K562 (cell line): Measurements from ENCODE around the gene SIGLEC7. TPM values are rescaled to one million over a fixed set of nuclear protein-coding genes. Genes with fewer than 3 reads are reported as not detected.

Experiments used
- ATAC-seq: fragments of 200-7000 bp; cut with Tn5 transposase; 3 replicates; pipeline ENCODE4 v1.9.1; 2020; ENCODE audit warnings: moderate library complexity
- BruUV-seq: library from RNA; stranded (reverse); fragments of 400-500 nt; replicated peaks from 2 replicates; lab custom pipeline; 2021; lab: Mats Ljungman, UMichigan
- CTCF ChIA-PET: fragments of 300-600 bp; formaldehyde crosslinking; extraction: SDS; loops from one replicate; lab custom pipeline; 2021; ENCODE audit warnings: low intra/inter-chr PET ratio; lab: Yijun Ruan, JAX
- POLR2A ChIA-PET: fragments of 300-600, 350-650 bp; sonication (Branson Sonifier 250); formaldehyde crosslinking; extraction: SDS; loops from one replicate; lab custom pipeline; 2021; ENCODE audit warnings: antibody characterized with exemption, inconsistent platforms; lab: Yijun Ruan, JAX
- DNase-seq, 4 experiments: peaks; one replicate each; pipeline versions ENCODE4 v3.0.0 to v3.0.0-alpha.2; 2011 to 2018; ENCODE audit warnings: low spot score in 3 of 4, mixed read lengths in 3 of 4; ENCODE audit errors: extremely low read depth in 1 of 4
- FAIRE-seq: peaks from 2 replicates; lab custom pipeline; 2011; peaks lifted over from hg19 to GRCh38; lab: Jason Lieb, UNC
- H2AFZ ChIP-seq: 2 replicates; pipeline ENCODE4 v1.6.0; 2011; ENCODE audit warnings: low read depth, low read length, control low read depth, inconsistent platforms
- H3K27ac ChIP-seq: fragments of 200-600 bp; 3 replicates; pipeline ENCODE4 v1.8.0; 2011; ENCODE audit warnings: low read depth, mild to moderate bottlenecking, control low read depth, inconsistent platforms, low read length, moderate library complexity, mixed read lengths; ENCODE audit errors: extremely low read depth
- H3K27me3 ChIP-seq, 2 experiments: fragments of 300-600 bp in 1 of 2; 2 replicates in 1 of 2; 3 replicates in 1 of 2; pipeline versions ENCODE4 v1.6.0 to v1.8.0; 2011; ENCODE audit warnings: inconsistent platforms in 2 of 2, low read length in 2 of 2, mild to moderate bottlenecking in 1 of 2, mixed read lengths in 1 of 2, moderate library complexity in 1 of 2; ENCODE audit not compliant: control insufficient read depth in 2 of 2, insufficient read depth in 2 of 2
- H3K36me3 ChIP-seq: fragments of 300-600 bp; 3 replicates; pipeline ENCODE4 v1.8.0; 2011; ENCODE audit warnings: mild to moderate bottlenecking, low read length, inconsistent platforms; ENCODE audit not compliant: control insufficient read depth, insufficient read depth
- H3K4me1 ChIP-seq, 2 experiments: fragments of 200-600 bp in 1 of 2; replicated peaks in 1 of 2; 2 replicates in 1 of 2; 3 replicates in 1 of 2; pipeline versions ENCODE4 v1.5.1 to v1.8.0; 2011; ENCODE audit warnings: inconsistent platforms in 2 of 2, low read length in 2 of 2, mild to moderate bottlenecking in 1 of 2, mixed read lengths in 1 of 2, moderate library complexity in 1 of 2; ENCODE audit not compliant: control insufficient read depth in 2 of 2, insufficient read depth in 2 of 2
- H3K4me2 ChIP-seq: 2 replicates; pipeline ENCODE4 v1.6.1; 2011; ENCODE audit warnings: low read length, control low read depth, inconsistent platforms, mixed read lengths; ENCODE audit not compliant: insufficient read depth
- H3K4me3 ChIP-seq: fragments of 200-600 bp; sonication (generic), shearing (Covaris generic); 2 replicates; pipeline ENCODE4 v1.5.1; 2016; ENCODE audit warnings: control low read depth, inconsistent platforms
- H3K79me2 ChIP-seq: fragments of 200-600 bp; 3 replicates; pipeline ENCODE4 v1.8.0; 2011; ENCODE audit warnings: low read length, inconsistent platforms; ENCODE audit not compliant: control insufficient read depth, insufficient read depth
- H3K9ac ChIP-seq, 2 experiments: 2 replicates each; pipeline versions ENCODE4 v1.6.0 to v1.6.1; 2011; ENCODE audit warnings: low read depth in 2 of 2, low read length in 2 of 2, control low read depth in 1 of 2, inconsistent platforms in 1 of 2, mild to moderate bottlenecking in 1 of 2, mixed read lengths in 1 of 2; ENCODE audit not compliant: insufficient read depth in 1 of 2
- H3K9me1 ChIP-seq: one replicate; pipeline ENCODE4 v1.6.0; 2011; ENCODE audit warnings: inconsistent platforms, mild to moderate bottlenecking, low read length, moderate library complexity; ENCODE audit not compliant: control insufficient read depth, insufficient read depth
- H3K9me3 ChIP-seq: replicated peaks from 2 replicates; pipeline ENCODE4 v1.5.1; 2011; ENCODE audit warnings: low read depth, low read length, inconsistent platforms; ENCODE audit not compliant: control insufficient read depth, insufficient read depth
- H4K20me1 ChIP-seq: replicated peaks from 2 replicates; pipeline ENCODE4 v1.6.1; 2011; ENCODE audit warnings: low read length, inconsistent platforms, mixed read lengths; ENCODE audit not compliant: control insufficient read depth, insufficient read depth
- CHD1 ChIP-seq: fragments of 200-600 bp; sonication (generic); IDR thresholded peaks from one replicate; pipeline ENCODE4 v1.6.1; 2012; ENCODE audit warnings: mild to moderate bottlenecking, moderate library complexity, low read length, inconsistent platforms
- HEY1 ChIP-seq: fragments of 250-450 bp; sonication (Bioruptor Pico); IDR thresholded peaks from 2 replicates; pipeline ENCODE4 v1.5.0; 2020; ENCODE audit warnings: mild to moderate bottlenecking, moderate library complexity, borderline replicate concordance
- HNRNPUL1 ChIP-seq: fragments of 200-400 bp; formaldehyde crosslinking; IDR thresholded peaks from 2 replicates; pipeline ENCODE4 v1.6.1; 2017; ENCODE audit warnings: low read length
- MNT ChIP-seq, 2 experiments: fragments of 450-650 bp; conservative IDR thresholded peaks; 2 replicates each; pipeline ENCODE4 v1.6.1; 2017; ENCODE audit warnings: mild to moderate bottlenecking in 2 of 2, moderate library complexity in 2 of 2
- MTF1 ChIP-seq: fragments of 250-450 bp; sonication (Bioruptor Pico); IDR thresholded peaks from 2 replicates; pipeline ENCODE4 v1.9.0; 2021; ENCODE audit warnings: moderate library complexity, mild to moderate bottlenecking, inconsistent platforms, borderline replicate concordance
- NR2C1 ChIP-seq, 2 experiments: fragments of 450-650 bp; IDR thresholded peaks; 2 replicates each; pipeline ENCODE4 v1.6.1; 2017; ENCODE audit warnings: mild to moderate bottlenecking in 2 of 2, antibody characterized with exemption in 1 of 2, inconsistent platforms in 1 of 2, missing compliant biosample characterization in 1 of 2, missing genetic modification characterization in 1 of 2
- PCBP1 ChIP-seq: fragments of 200-400 bp; formaldehyde crosslinking; IDR thresholded peaks from 2 replicates; pipeline ENCODE4 v1.6.1; 2018; ENCODE audit warnings: mild to moderate bottlenecking, low read depth, low read length; ENCODE audit not compliant: poor library complexity, severe bottlenecking
- PHB ChIP-seq: fragments of 250-450 bp; sonication (Bioruptor Pico); IDR thresholded peaks from 2 replicates; pipeline ENCODE4 v1.5.0; 2021
- PHF20 ChIP-seq: fragments of 450-650 bp; IDR thresholded peaks from 2 replicates; pipeline ENCODE4 v1.6.1; 2018; ENCODE audit not compliant: partially characterized antibody
- RUNX1 ChIP-seq: sonication (generic); IDR thresholded peaks from 2 replicates; pipeline ENCODE4 v1.6.1; 2016; ENCODE audit warnings: antibody characterized with exemption, low read depth
- STAT5B ChIP-seq: fragments of 250-450 bp; sonication (Bioruptor Pico); IDR thresholded peaks from 2 replicates; pipeline ENCODE4 v1.8.0; 2021; ENCODE audit warnings: mild to moderate bottlenecking, inconsistent platforms
- YBX1 ChIP-seq: fragments of 450-650 bp; IDR thresholded peaks from 2 replicates; pipeline ENCODE4 v1.7.1; 2016; ENCODE audit warnings: mild to moderate bottlenecking
- ZNF3 ChIP-seq: fragments of 250-450 bp; sonication (Bioruptor Pico); IDR thresholded peaks from 2 replicates; pipeline ENCODE4 v1.5.0; 2021; ENCODE audit warnings: mild to moderate bottlenecking, moderate library complexity
- WGBS: fragments of 100-300 bp; shearing (Covaris generic); methylation state at CpG from one replicate; pipeline ENCODE4 v1.1.6; 2016; ENCODE audit warnings: low coverage, mixed read lengths; ENCODE audit not compliant: insufficient coverage; ENCODE audit errors: missing lambda C conversion rate; 5-methylcytosine and 5-hydroxymethylcytosine counted together
- in situ Hi-C: fragments of 300-500 bp; cut with MboI; formaldehyde crosslinking; loops from 4 replicates; pipeline ENCODE4 v1.15.0; 2018; ENCODE audit warnings: inconsistent platforms, mixed read lengths
- intact Hi-C: fragments of 100-400 bp; cut with micrococcal nuclease; formaldehyde crosslinking; loops from 2 replicates; pipeline ENCODE4 v1.14.2; 2022
- polyA plus RNA-seq, 8 experiments: library from polyadenylated mRNA; depleted of rRNA in 4 of 8; stranded (reverse) in 5 of 8; unstranded in 3 of 8; fragments of >200 nt; fragmentation: Nextera tagmentation in 2 of 8; fragmentation: Illumina TruSeq in 1 of 8; extraction: Ambion mirVana in 2 of 8; extraction: Trizol in 1 of 8; gene quantifications; 2 replicates each; pipeline versions ENCODE4 v1.2.1 to v1.2.3, GENCODE V29; 2011 to 2014; ENCODE audit warnings: inconsistent platforms in 1 of 8, missing spikeins in 1 of 8
- total RNA-seq, 7 experiments: library from RNA; depleted of rRNA in 6 of 7; stranded (reverse); fragments of >200 nt in 6 of 7; fragmentation: Illumina TruSeq in 2 of 7; extraction: Trizol in 2 of 7; gene quantifications; 2 replicates each; pipeline versions ENCODE4 v1.2.1 to v1.2.3, GENCODE V29; 2011 to 2021; ENCODE audit warnings: low replicate concordance in 1 of 7
- TF ChIP-seq, protein P1 (sequence below): fragments of 250-450 bp; sonication (Bioruptor Pico); IDR thresholded peaks from 2 replicates; pipeline ENCODE4 v1.4.0; 2020

The SIGLEC7 gene
- total and polyA plus RNA-seq, 9 of the 15 experiments (the other 6 are each of a cell fraction or from before 2014, with no cell fraction given): 0.10 to 0.12 TPM; not detected in 7

- H3K9me3 ChIP-seq: no peaks in the 10 kb centered on the region; the same call in 1 of the 2 replicates
- H3K79me2 ChIP-seq: no peaks in the 10 kb centered on the region
- FAIRE-seq: peak; percentile 91
- no peaks in the 10 kb centered on the region for H3K36me3 ChIP-seq
- H3K4me2 ChIP-seq: peak overlapping the region; percentile 54
- H3K4me3 ChIP-seq: no peak overlapping the region
- intact Hi-C loops (loop anchor here (2.0 kb wide), 1 partner anchor 35 kb away; no protein-coding TSS in a partner anchor), in situ Hi-C loops (no loop called here)
- no peaks in the 10 kb centered on the region for H3K9me1 ChIP-seq
- H3K9ac ChIP-seq: no peak overlapping the region
- no TSS peak for BruUV-seq
- H3K27ac ChIP-seq: no peak overlapping the region
- ATAC-seq: peak; percentile 88
- ChIA-PET POLR2A (no interaction called here), CTCF (interaction anchor here (0.6 kb wide), 2 partner anchors 199 to 218 kb away, joined by 3 to 4 read pairs; no protein-coding TSS in a partner anchor)
- peaks cover 4% of the 10 kb centered on the region; the same call in 1 of the 2 replicates for H4K20me1 ChIP-seq
- 16% methylated on average over 24 of the region's 24 CpGs for WGBS
- H3K4me1 ChIP-seq: peaks cover 19 to 33% of the 10 kb centered on the region in 2 experiments
- DNase-seq: peak; percentile 67 to 84 (median 71)
- peaks cover 3 to 22% of the 10 kb centered on the region in 2 experiments; a peak in 2 of 5 replicates for H3K27me3 ChIP-seq
- peak overlapping the region; percentile 73 for H2AFZ ChIP-seq
- TF ChIP-seq HNRNPUL1 (no peak), YBX1 (no peak), RUNX1 (no peak), PHF20 (no peak), NR2C1 (IDR thresholded peaks at IDR 0.05) (peak; percentile 25; the same call in 1 of the 2 replicates), NR2C1 (tag; IDR thresholded peaks at IDR 0.05) (0 out of 2 replicates have a peak, but pooled peaks have one; percentile 37), MTF1 (CRISPR knock-in tag) (no peak), PHB (CRISPR knock-in tag) (no peak), HEY1 (0 out of 2 replicates have a peak, but pooled peaks have one; percentile 17), STAT5B (CRISPR knock-in tag) (no peak), CHD1 (no peak), PCBP1 (no peak), MNT (conservative IDR thresholded peaks at IDR 0.05) (no peak; a peak in 1 of 4 replicates), ZNF3 (CRISPR knock-in tag) (no peak)
- TF ChIP-seq, protein P1, sequence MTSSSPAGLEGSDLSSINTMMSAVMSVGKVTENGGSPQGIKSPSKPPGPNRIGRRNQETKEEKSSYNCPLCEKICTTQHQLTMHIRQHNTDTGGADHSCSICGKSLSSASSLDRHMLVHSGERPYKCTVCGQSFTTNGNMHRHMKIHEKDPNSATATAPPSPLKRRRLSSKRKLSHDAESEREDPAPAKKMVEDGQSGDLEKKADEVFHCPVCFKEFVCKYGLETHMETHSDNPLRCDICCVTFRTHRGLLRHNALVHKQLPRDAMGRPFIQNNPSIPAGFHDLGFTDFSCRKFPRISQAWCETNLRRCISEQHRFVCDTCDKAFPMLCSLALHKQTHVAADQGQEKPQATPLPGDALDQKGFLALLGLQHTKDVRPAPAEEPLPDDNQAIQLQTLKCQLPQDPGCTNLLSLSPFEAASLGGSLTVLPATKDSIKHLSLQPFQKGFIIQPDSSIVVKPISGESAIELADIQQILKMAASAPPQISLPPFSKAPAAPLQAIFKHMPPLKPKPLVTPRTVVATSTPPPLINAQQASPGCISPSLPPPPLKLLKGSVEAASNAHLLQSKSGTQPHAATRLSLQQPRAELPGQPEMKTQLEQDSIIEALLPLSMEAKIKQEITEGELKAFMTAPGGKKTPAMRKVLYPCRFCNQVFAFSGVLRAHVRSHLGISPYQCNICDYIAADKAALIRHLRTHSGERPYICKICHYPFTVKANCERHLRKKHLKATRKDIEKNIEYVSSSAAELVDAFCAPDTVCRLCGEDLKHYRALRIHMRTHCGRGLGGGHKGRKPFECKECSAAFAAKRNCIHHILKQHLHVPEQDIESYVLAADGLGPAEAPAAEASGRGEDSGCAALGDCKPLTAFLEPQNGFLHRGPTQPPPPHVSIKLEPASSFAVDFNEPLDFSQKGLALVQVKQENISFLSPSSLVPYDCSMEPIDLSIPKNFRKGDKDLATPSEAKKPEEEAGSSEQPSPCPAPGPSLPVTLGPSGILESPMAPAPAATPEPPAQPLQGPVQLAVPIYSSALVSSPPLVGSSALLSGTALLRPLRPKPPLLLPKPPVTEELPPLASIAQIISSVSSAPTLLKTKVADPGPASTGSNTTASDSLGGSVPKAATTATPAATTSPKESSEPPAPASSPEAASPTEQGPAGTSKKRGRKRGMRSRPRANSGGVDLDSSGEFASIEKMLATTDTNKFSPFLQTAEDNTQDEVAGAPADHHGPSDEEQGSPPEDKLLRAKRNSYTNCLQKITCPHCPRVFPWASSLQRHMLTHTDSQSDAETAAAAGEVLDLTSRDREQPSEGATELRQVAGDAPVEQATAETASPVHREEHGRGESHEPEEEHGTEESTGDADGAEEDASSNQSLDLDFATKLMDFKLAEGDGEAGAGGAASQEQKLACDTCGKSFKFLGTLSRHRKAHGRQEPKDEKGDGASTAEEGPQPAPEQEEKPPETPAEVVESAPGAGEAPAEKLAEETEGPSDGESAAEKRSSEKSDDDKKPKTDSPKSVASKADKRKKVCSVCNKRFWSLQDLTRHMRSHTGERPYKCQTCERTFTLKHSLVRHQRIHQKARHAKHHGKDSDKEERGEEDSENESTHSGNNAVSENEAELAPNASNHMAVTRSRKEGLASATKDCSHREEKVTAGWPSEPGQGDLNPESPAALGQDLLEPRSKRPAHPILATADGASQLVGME (CRISPR knock-in tag): no peak
These were observed 10.1 kb upstream of the SIGLEC7 start for GRCh38 chr19:51131780-51132680.
